PC-3 (cell line): ENCODE results near the gene TMEM202. TPM values are rescaled to one million over a fixed set of nuclear protein-coding genes. Genes with fewer than 3 reads are reported as not detected.
A peak's percentile ranks its signal among the peaks of the same experiment; 100 is the strongest.

Source experiments
- ATAC-seq: fragments of 200-7000 bp; cut with Tn5 transposase; 2 replicates; pipeline ENCODE4 v1.9.1; 2020; ENCODE audit warnings: mild to moderate bottlenecking, moderate library complexity
- BruUV-seq: library from RNA; stranded (reverse); fragments of 400-500 nt; replicated peaks from 2 replicates; lab custom pipeline; 2021; lab: Mats Ljungman, UMichigan
- CTCF ChIA-PET: fragments of 300-600 bp; sonication (Branson Sonifier 250); formaldehyde crosslinking; loops from one replicate; lab custom pipeline; 2022; ENCODE audit warnings: antibody characterized with exemption; lab: Charles Lee
- POLR2A ChIA-PET: fragments of 300-600 bp; sonication (Branson Sonifier 250); formaldehyde crosslinking; loops from one replicate; lab custom pipeline; 2022; ENCODE audit warnings: antibody characterized with exemption; ENCODE audit not compliant: unreplicated experiment; lab: Charles Lee
- DNase-seq: peaks from one replicate; pipeline ENCODE4 v3.0.0-alpha.2; 2015
- H2AFZ ChIP-seq: fragments of 300-600 bp; sonication (generic); 2 replicates; pipeline ENCODE4 v1.6.0; 2016; ENCODE audit warnings: antibody characterized with exemption, low read length
- H3F3A ChIP-seq: fragments of 300-600 bp; sonication (generic); one replicate; pipeline ENCODE4 v1.6.0; 2017; ENCODE audit warnings: antibody characterized with exemption, low read length, control low read depth, mild to moderate bottlenecking; ENCODE audit not compliant: unreplicated experiment
- H3K27ac ChIP-seq: fragments of 300-600 bp; sonication (generic); 2 replicates; pipeline ENCODE4 v1.5.1; 2016; ENCODE audit warnings: mild to moderate bottlenecking, low read length
- H3K27me3 ChIP-seq: fragments of 300-600 bp; sonication (generic); 2 replicates; pipeline ENCODE4 v1.6.1; 2016; ENCODE audit warnings: low read length, mixed read lengths
- H3K36me3 ChIP-seq: fragments of 300-600 bp; sonication (generic); 2 replicates; pipeline ENCODE4 v1.6.1; 2016; ENCODE audit warnings: low read depth, mixed run types, low read length, mixed read lengths
- H3K4me1 ChIP-seq: fragments of 300-600 bp; sonication (generic); 2 replicates; pipeline ENCODE4 v1.5.1; 2016; ENCODE audit warnings: low read length; ENCODE audit not compliant: insufficient read depth
- H3K4me2 ChIP-seq: fragments of 300-600 bp; sonication (generic); 2 replicates; pipeline ENCODE4 v1.6.0; 2016; ENCODE audit warnings: low read length
- H3K4me3 ChIP-seq: fragments of 300-600 bp; sonication (generic); 2 replicates; pipeline ENCODE4 v1.5.1; 2016; ENCODE audit warnings: mild to moderate bottlenecking, low read length, mixed read lengths
- H3K79me2 ChIP-seq: fragments of 300-600 bp; sonication (generic); 2 replicates; pipeline ENCODE4 v1.6.1; 2017; ENCODE audit warnings: low read length, mixed read lengths
- H3K9ac ChIP-seq: fragments of 300-600 bp; sonication (generic); 2 replicates; pipeline ENCODE4 v1.6.0; 2016; ENCODE audit warnings: mild to moderate bottlenecking, low read length
- H3K9me2 ChIP-seq: fragments of 300-600 bp; sonication (generic); replicated peaks from 2 replicates; pipeline ENCODE4 v1.6.1; 2016; ENCODE audit warnings: mixed run types, low read length, mixed read lengths
- H3K9me3 ChIP-seq: fragments of 300-600 bp; sonication (generic); 2 replicates; pipeline ENCODE4 v1.6.1; 2016; ENCODE audit warnings: low read length, mixed read lengths
- H4K20me1 ChIP-seq: fragments of 300-600 bp; sonication (generic); 2 replicates; pipeline ENCODE4 v1.6.1; 2016; ENCODE audit warnings: low read length, mixed read lengths
- CTCF ChIP-seq: fragments of 300-600 bp; sonication (generic); conservative IDR thresholded peaks from 2 replicates; pipeline ENCODE4 v1.5.1; 2017; ENCODE audit warnings: antibody characterized with exemption, low read depth, mild to moderate bottlenecking, low read length
- EZH2 ChIP-seq: fragments of 300-600 bp; sonication (generic); IDR thresholded peaks from one replicate; pipeline ENCODE4 v1.6.1; 2017; ENCODE audit warnings: antibody characterized with exemption, mild to moderate bottlenecking, low read length; ENCODE audit not compliant: unreplicated experiment
- EZH2phosphoT487 ChIP-seq: fragments of 300-600 bp; sonication (generic); IDR thresholded peaks from 2 replicates; pipeline ENCODE4 v1.6.1; 2018; ENCODE audit warnings: mild to moderate bottlenecking, antibody characterized with exemption, low read length, borderline replicate concordance
- intact Hi-C: fragments of 100-400 bp; cut with micrococcal nuclease; formaldehyde crosslinking; loops from 2 replicates; pipeline ENCODE4 v1.9.0; 2023
- total RNA-seq: library from RNA; depleted of rRNA; stranded (reverse); fragments of >200 nt; gene quantifications from 2 replicates; pipeline ENCODE4 v1.2.3, GENCODE V29; 2014

The TMEM202 gene
- total RNA-seq, 1 experiment from 2014 or later, result not detected

- Histone ChIP-seq H3K79me2 (no peaks in the 10 kb centered on the region), H3K4me1 (no peaks in the 10 kb centered on the region), H3K4me3 (no peak overlapping the region), H2AFZ (no peak overlapping the region), H3K36me3 (no peaks in the 10 kb centered on the region), H3K27me3 (no peaks in the 10 kb centered on the region), H3K27ac (no peak overlapping the region), H3F3A (no peaks in the 10 kb centered on the region), H3K4me2 (no peak overlapping the region), H4K20me1 (no peaks in the 10 kb centered on the region), H3K9me3 (no peaks in the 10 kb centered on the region), H3K9me2 (no peaks in the 10 kb centered on the region), H3K9ac (no peak overlapping the region)
- ChIA-PET CTCF (no interaction called here), POLR2A (no interaction called here)
- no peak for TF ChIP-seq EZH2
- no peak for TF ChIP-seq CTCF
- no peak for TF ChIP-seq EZH2phosphoT487
- ATAC-seq (no peak), DNase-seq (no peak)
- intact Hi-C loops, result no loop called here
- no TSS peak for BruUV-seq
These were observed 18.2 kb upstream of the TMEM202 start for GRCh38 chr15:72379856-72380430.

GRCh38 chr15:72380743-72381142 is 17.4 kb upstream of the TMEM202 start:
- H3K79me2 ChIP-seq, result no peaks in the 10 kb centered on the region
- DNase-seq (no peak), ATAC-seq (no peak)
- intact Hi-C loops, result no loop called here
- H4K20me1 ChIP-seq, result no peaks in the 10 kb centered on the region
- no peaks in the 10 kb centered on the region for H3K4me1 ChIP-seq
- no peaks in the 10 kb centered on the region for H3F3A ChIP-seq
- no peak overlapping the region for H3K9ac ChIP-seq
- ChIA-PET POLR2A (no interaction called here), CTCF (no interaction called here)
- no peak overlapping the region for H3K27ac ChIP-seq
- H3K27me3 ChIP-seq, result no peaks in the 10 kb centered on the region
- TF ChIP-seq EZH2phosphoT487 (no peak), CTCF (no peak), EZH2 (no peak)
- H3K4me2 ChIP-seq, result no peak overlapping the region
- H3K4me3 ChIP-seq, result no peak overlapping the region
- H3K9me3 ChIP-seq, result no peaks in the 10 kb centered on the region
- BruUV-seq, result no TSS peak
- H3K9me2 ChIP-seq, result no peaks in the 10 kb centered on the region
- no peak overlapping the region for H2AFZ ChIP-seq
- no peaks in the 10 kb centered on the region for H3K36me3 ChIP-seq

- Histone ChIP-seq H3K27ac (no peak overlapping the region), H3F3A (no peaks in the 10 kb centered on the region), H4K20me1 (no peaks in the 10 kb centered on the region), H3K9ac (no peak overlapping the region), H2AFZ (no peak overlapping the region), H3K36me3 (no peaks in the 10 kb centered on the region), H3K9me2 (no peaks in the 10 kb centered on the region), H3K4me1 (no peaks in the 10 kb centered on the region), H3K79me2 (no peaks in the 10 kb centered on the region), H3K4me2 (no peak overlapping the region), H3K9me3 (no peaks in the 10 kb centered on the region), H3K27me3 (no peaks in the 10 kb centered on the region), H3K4me3 (no peak overlapping the region)
- POLR2A ChIA-PET, result no interaction called here
- ATAC-seq, result no peak; the same call in 1 of the 2 replicates
- no TSS peak for BruUV-seq
- CTCF ChIA-PET, result no interaction called here
- TF ChIP-seq CTCF, result peak; percentile 35; the same call in 1 of the 2 replicates
- no peak for TF ChIP-seq EZH2phosphoT487
- intact Hi-C loops, result no loop called here
- peak; percentile 29 for DNase-seq
These were observed 16.0 kb upstream of the TMEM202 start for GRCh38 chr15:72382146-72382545.
